Spleen (tissue), 11 donors: ENCODE measurements around the gene STN1. TPM values are rescaled to one million over a fixed set of nuclear protein-coding genes. Genes with fewer than 3 reads are reported as not detected.

Source experiments
- DNase-seq: peaks from one replicate; pipeline ENCODE4 v3.0.0-alpha.2; 2020
- H3K27ac ChIP-seq, 8 donors: fragments of 200-600 bp; sonication (generic) in 7 of 8; 1 replicate in 4 of 8; 2 replicates in 4 of 8; pipeline versions ENCODE4 v1.5.0 to v1.8.0; 2016 to 2021; ENCODE audit warnings: inconsistent platforms in 4 of 8, mild to moderate bottlenecking in 4 of 8, moderate library complexity in 1 of 8
- H3K27me3 ChIP-seq, 7 donors: fragments of 200-600 bp; sonication (generic) in 6 of 7; replicated peaks in 1 of 7; 1 replicate in 4 of 7; 2 replicates in 3 of 7; pipeline versions ENCODE4 v1.5.0 to v1.8.0; 2016 to 2021; ENCODE audit warnings: inconsistent platforms in 3 of 7, mild to moderate bottlenecking in 1 of 7
- H3K36me3 ChIP-seq, 6 donors: fragments of 200-600 bp; sonication (generic) in 5 of 6; 1 replicate in 4 of 6; 2 replicates in 2 of 6; pipeline versions ENCODE4 v1.5.0 to v1.8.0; 2016 to 2021; ENCODE audit warnings: inconsistent platforms in 2 of 6
- H3K4me1 ChIP-seq, 6 donors: fragments of 200-600 bp; sonication (generic) in 5 of 6; 1 replicate in 3 of 6; 2 replicates in 3 of 6; pipeline versions ENCODE4 v1.5.0 to v1.8.0; 2016 to 2021; ENCODE audit warnings: inconsistent platforms in 3 of 6
- H3K4me3 ChIP-seq, 8 donors: fragments of 200-600 bp; sonication (generic) in 7 of 8; 1 replicate in 4 of 8; 2 replicates in 4 of 8; pipeline versions ENCODE4 v1.5.0 to v1.8.0; 2016 to 2021; ENCODE audit warnings: inconsistent platforms in 4 of 8, mild to moderate bottlenecking in 4 of 8, moderate library complexity in 2 of 8
- H3K9me3 ChIP-seq, 8 donors: fragments of 200-600 bp; sonication (generic) in 7 of 8; 1 replicate in 4 of 8; 2 replicates in 4 of 8; pipeline versions ENCODE4 v1.5.0 to v1.8.0; 2016 to 2021; ENCODE audit warnings: inconsistent platforms in 4 of 8
- POLR2A ChIP-seq, 3 donors: fragments of 450-650 bp; IDR thresholded peaks; one replicate each; pipeline ENCODE4 v1.5.1; 2017; ENCODE audit warnings: antibody characterized with exemption in 3 of 3, mild to moderate bottlenecking in 1 of 3
- POLR2AphosphoS5 ChIP-seq, 3 donors: sonication (generic); formaldehyde crosslinking; IDR thresholded peaks; one replicate each; pipeline ENCODE4 v1.5.1; 2017; ENCODE audit warnings: antibody characterized with exemption in 3 of 3
- WGBS, 5 donors: extraction: QIAGEN DNeasy Blood & Tissue Kit in 3 of 5; methylation state at CpG; one replicate each; pipeline versions ENCODE4 v1.1.5 to v1.1.7; 2013 to 2018; 5-methylcytosine and 5-hydroxymethylcytosine counted together
- intact Hi-C: fragments of 100-400 bp; cut with DNase I; formaldehyde crosslinking; loops from one replicate; pipeline ENCODE4 v1.15.0; 2023; ENCODE audit warnings: low total_unique reads
- polyA plus RNA-seq, 3 donors: library from polyadenylated mRNA; stranded (reverse); fragments of 200-250 nt; gene quantifications; one replicate each; pipeline ENCODE4 v1.2.1, GENCODE V29; 2013
- total RNA-seq, 7 donors: library from RNA; depleted of rRNA in 3 of 7; stranded (reverse); fragments of >200 nt in 3 of 7; fragmentation: NEBNext Ultra II Directional in 4 of 7; extraction: Animal tissue kit (Norgen Biotek cat#: 25700) in 4 of 7; gene quantifications; one replicate each; pipeline versions ENCODE4 v1.1.0 to v1.2.1, GENCODE V29; 2016 to 2021
- TF ChIP-seq, protein P1 (sequence below), 11 experiments: fragments of 200-600 bp in 7 of 11; fragments of 450-650 bp in 4 of 11; sonication (generic) in 4 of 11; IDR thresholded peaks in 8 of 11; conservative IDR thresholded peaks in 3 of 11; 1 replicate in 7 of 11; 2 replicates in 4 of 11; pipeline versions ENCODE4 v1.4.0 to v1.8.0; 2016 to 2021; ENCODE audit warnings: antibody characterized with exemption in 11 of 11, inconsistent platforms in 4 of 11, mild to moderate bottlenecking in 1 of 11
- donor health status: healthy with polysubstance abuse.
- donor health status: DM: no; HTN: no; CAD: no; lungs with moderate emphysema.
- donor health status: DM: no; HTN: no; CAD: no.
- donor health status: Bipolar disorder and iron deficiency.
- donor health status: healthy.
- donor health status: DM: no; HTN: no; CAD: no.
- donor health status: DM: yes; HTN: yes; CAD: no.

Gene STN1
- total and polyA plus RNA-seq, 10 donors = 14.2 to 27.7 (median 22.3) TPM

DNA sequence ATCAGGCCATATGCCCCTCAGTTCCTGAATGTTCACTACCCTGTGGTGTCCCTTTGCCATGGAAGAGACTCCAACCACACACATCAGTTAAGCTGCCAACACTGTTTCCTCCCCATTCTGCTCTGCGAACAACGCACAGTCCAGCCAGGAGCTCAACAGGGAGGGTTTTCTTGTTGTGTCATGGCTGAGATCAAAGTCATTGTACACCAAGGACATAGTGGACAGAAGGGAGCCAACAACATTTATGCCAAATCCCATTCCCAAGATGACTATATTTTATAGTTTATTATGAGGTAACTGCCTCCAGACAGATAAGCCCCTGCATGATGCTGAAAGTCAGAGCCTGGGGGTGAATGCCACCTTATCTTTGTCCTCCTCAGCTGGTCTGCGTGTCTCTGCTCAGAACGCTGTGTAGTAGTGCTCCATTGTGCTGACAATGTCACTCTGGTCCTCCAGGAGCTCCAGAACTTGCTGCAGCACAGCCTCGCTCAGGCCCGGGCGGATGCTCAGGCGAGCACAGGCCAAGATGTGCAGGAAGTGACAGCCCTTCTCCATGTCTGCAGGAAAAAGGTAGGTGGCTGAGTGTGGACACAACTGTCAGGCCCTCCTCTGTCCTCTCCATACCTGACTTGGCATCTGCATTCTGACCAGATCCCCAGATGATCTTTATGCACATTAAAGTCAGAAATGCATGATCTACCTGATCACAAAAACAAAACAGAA lies 35.5 kb downstream of the STN1 start:
- peaks cover 0 to 7% (median 0%) of the 10 kb centered on the region in 6 donors for H3K4me1 ChIP-seq
- TF ChIP-seq, protein P1, sequence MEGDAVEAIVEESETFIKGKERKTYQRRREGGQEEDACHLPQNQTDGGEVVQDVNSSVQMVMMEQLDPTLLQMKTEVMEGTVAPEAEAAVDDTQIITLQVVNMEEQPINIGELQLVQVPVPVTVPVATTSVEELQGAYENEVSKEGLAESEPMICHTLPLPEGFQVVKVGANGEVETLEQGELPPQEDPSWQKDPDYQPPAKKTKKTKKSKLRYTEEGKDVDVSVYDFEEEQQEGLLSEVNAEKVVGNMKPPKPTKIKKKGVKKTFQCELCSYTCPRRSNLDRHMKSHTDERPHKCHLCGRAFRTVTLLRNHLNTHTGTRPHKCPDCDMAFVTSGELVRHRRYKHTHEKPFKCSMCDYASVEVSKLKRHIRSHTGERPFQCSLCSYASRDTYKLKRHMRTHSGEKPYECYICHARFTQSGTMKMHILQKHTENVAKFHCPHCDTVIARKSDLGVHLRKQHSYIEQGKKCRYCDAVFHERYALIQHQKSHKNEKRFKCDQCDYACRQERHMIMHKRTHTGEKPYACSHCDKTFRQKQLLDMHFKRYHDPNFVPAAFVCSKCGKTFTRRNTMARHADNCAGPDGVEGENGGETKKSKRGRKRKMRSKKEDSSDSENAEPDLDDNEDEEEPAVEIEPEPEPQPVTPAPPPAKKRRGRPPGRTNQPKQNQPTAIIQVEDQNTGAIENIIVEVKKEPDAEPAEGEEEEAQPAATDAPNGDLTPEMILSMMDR (IDR thresholded peaks at IDR 0.05 in 8 of 11, conservative IDR thresholded peaks at IDR 0.05 in 3 of 11) = no peak
- TF ChIP-seq POLR2AphosphoS5 (IDR thresholded peaks at IDR 0.05) (no peak), POLR2A (IDR thresholded peaks at IDR 0.05) (no peak)
- 93 to 98% (median 95%) methylated on average over 7 to 8 of the region's 8 CpGs for WGBS, 5 donors
- H3K36me3 ChIP-seq = peaks cover 7 to 100% (median 66%) of the 10 kb centered on the region in 6 donors
- H3K27ac ChIP-seq = no peak overlapping the region
- DNase-seq = no peak
- no peaks in the 10 kb centered on the region for H3K9me3 ChIP-seq
- H3K27me3 ChIP-seq = no peaks in the 10 kb centered on the region
- no peak overlapping the region for H3K4me3 ChIP-seq
- intact Hi-C loops = loop anchor here (5.0 to 10.0 kb wide), 2 partner anchors 170 to 202 kb away; partner anchors contain the start of gene COL17A1

DNA sequence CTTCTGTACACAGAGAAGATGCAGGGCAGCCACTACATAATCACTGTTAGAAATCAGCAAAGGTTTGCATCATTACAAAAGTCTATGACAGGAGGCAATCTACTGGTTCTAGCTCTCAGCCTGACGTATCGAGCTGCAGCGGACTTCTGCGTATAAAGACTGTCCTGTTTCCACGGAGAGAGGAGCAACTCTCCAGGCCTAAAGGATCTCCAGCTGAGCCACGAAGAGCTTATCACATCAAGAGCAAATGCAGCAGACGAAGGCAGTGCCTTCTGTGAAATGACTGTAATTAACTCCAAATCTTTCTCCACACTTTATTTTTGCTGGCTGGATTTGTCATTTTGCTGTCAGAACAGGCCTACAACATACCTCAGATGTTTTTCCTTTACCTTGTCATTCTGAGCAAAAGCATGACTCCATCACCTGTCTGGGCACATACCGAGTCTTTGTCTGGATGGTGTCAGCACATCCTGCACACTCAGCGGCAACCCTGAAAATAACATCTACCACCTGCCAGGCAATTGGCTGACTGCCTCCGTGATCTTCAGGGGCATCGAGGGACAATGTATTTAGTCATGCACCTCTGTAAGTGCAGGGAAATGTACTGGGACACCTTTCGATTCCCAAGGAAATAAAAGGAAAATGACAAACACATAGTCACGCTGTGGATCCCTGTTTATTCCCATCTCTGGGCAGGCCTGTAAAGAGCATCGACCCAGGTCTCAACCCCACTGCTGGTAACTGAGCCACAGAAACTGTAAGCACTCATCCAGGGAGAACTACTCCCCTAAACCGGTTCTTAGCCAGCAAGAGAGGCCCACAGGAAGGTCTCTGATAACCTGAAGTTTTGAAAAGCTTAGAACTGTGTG lies 36.3 kb downstream of the STN1 start:
- WGBS, 5 donors = 91 to 96% (median 94%) methylated on average over 15 of the region's 15 CpGs
- Histone ChIP-seq H3K4me3 (no peak overlapping the region), H3K4me1 (peaks cover 0 to 7% (median 0%) of the 10 kb centered on the region in 6 donors), H3K27ac (no peak overlapping the region), H3K36me3 (peaks cover 7 to 100% (median 64%) of the 10 kb centered on the region in 6 donors), H3K9me3 (no peaks in the 10 kb centered on the region), H3K27me3 (no peaks in the 10 kb centered on the region)
- no peak for DNase-seq
- intact Hi-C loops = loop anchor here (5.0 to 10.0 kb wide), 2 partner anchors 169 to 203 kb away; partner anchors contain the start of gene COL17A1
- TF ChIP-seq, protein P1 (IDR thresholded peaks at IDR 0.05 in 8 of 11, conservative IDR thresholded peaks at IDR 0.05 in 3 of 11) = no peak
- TF ChIP-seq POLR2AphosphoS5 (IDR thresholded peaks at IDR 0.05) (no peak), POLR2A (IDR thresholded peaks at IDR 0.05) (no peak)

DNA sequence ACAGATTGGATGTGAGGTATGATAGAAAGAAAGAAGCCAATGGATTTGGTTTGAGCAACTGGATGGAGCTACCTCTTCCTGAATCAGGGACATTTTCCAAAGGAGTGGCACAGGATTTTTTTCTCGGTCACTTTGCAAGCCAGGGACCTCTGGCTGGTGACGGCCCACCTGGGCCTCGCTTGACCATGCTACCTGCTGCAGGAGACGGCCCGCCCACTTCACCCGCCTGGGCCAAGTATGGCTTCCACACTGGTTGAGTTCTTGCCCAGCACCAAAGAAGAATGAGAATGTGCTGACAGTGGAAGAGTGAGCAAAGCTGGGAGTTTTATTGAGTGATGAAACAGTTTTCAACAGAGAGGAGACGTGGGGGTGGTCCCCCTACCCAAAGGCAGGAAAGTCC lies 38.2 kb downstream of the STN1 start:
- Histone ChIP-seq H3K4me1 (peaks cover 0 to 6% (median 0%) of the 10 kb centered on the region in 6 donors), H3K36me3 (peaks cover 7 to 91% (median 62%) of the 10 kb centered on the region in 6 donors), H3K27me3 (no peaks in the 10 kb centered on the region), H3K9me3 (no peaks in the 10 kb centered on the region), H3K27ac (no peak overlapping the region), H3K4me3 (no peak overlapping the region)
- 92 to 98% (median 96%) methylated on average over 7 of the region's 7 CpGs for WGBS, 5 donors
- intact Hi-C loops = loop anchor here (5.0 to 10.0 kb wide), 2 partner anchors 168 to 205 kb away; partner anchors contain the start of gene COL17A1
- TF ChIP-seq POLR2A (IDR thresholded peaks at IDR 0.05) = no peak
- TF ChIP-seq, protein P1 (IDR thresholded peaks at IDR 0.05 in 8 of 11, conservative IDR thresholded peaks at IDR 0.05 in 3 of 11) = no peak
- TF ChIP-seq POLR2AphosphoS5 (IDR thresholded peaks at IDR 0.05) = no peak
- DNase-seq = no peak
